ENCODE measurements around the gene LGR6.

LGR6 gene

DNA sequence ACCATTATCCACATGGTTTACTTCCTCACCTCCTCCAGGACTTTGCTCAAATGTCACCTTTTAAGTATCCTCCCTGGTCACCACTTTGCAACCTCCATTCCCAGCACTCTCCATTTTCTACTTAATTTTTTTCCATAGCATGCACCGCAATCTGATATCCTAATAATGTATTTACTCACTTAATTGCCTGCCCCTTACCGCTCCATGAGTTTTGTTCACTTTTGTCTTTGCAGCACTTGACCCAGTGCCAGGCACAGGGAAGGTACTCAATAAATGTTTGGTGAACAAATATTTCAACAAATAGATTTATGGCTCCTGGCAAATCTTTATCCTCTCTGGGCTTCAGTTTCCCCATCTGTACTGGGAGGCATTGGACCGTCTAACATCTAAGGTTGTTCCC is 94.6 kb downstream of the LGR6 start:
- DNase-seq (ENCODE audit: low spot score) = no peak

DNA sequence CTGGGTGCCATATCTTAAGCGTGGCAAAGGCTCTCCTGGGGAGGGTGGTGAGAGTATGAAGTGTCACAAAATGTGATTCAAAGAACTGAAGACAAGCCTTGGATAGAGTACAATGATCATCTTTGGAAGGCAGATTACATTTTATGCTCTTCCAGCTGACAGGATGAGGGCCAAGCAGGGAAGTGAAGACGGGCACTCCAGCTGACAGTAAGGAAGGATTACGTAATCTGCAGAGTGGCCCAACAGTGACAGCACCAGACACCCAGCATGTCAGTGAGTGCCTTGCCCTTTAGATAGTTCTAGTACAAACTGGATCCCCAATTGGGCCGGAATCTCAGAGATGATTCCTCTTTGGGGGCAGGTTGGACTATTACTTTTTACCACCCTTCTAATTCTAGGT is 95.4 kb downstream of the LGR6 start:
- DNase-seq (ENCODE audit: low spot score) = no peak

DNA sequence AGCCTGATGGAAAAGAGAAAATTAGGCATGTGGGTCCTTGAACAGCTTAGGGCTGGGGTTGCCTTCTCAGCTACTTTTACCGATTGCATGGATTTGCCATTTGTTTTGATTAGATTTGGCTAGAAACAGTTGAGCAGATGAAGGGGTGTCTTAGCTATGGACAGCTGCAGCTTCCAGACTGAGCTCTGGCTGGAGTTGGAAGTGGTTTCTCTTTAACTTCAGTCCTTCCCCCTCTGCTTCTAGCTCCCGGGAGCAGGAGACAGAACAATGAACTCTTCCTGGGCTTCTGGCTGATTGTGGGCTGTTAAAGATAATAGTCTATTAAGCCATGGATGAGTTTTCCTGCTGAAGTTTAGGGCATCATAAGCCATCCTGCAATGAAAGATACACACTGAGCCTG is 97.4 kb downstream of the LGR6 start:
- DNase-seq (ENCODE audit: low spot score) = no peak

DNA sequence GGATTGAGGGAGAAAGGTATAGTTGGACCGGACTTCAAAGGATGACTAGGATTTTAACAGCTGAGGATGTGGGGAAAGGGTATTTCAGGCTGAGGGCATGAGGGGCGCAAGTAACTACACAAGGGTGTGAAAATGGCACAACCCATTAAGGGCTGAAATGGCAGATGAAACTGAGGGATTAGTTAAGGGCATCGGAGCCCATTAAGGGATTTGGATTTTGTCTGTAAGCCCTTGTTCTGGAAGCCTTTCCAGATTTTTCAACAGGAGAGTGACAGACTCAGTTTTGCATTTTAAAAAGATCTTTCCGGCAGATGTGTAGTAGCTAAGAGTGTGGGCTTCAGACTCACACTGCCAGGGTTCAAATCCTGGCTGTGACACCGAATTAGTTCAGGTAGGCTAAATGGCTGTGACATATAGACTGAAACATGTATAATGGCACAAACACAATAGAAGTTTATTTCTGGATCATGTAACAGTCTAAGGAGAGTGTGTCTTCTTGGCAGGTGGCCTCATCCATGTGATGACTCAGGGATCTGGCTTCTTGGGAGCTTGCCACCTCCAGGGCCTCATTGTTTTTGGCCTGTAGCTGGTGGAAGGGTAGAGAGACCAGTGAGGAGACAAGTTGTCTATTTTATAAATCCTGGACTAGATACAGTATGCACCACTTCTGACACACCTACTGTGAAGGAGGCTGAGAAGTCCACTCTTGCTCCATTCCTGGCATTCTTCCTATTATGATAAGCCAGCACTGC is 98.5 kb downstream of the LGR6 start:
- no peak for DNase-seq (ENCODE audit: low spot score)

GRCh38 chr1:202292773-202293172 is 99.2 kb downstream of the LGR6 start:
- DNase-seq (ENCODE audit: low spot score) = no peak

DNA sequence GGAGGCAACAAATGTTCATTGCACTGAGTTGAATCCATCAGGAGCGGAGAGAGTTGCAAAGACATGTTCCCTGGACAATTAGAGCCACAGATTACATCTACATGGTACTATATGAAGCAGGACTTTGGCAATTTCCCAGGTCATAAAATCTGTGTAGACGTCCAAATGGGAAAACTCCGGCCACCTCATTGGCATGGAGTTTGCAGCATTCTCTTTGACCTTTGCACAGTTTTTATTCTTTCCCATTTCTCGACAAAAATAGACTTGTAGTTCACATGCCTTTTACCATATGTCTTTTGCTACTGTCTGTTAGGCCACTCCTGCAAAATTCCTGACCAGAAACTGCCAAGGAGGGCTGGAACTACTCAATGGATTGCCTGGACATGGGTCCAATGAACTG is 100.0 kb downstream of the LGR6 start:
- DNase-seq (ENCODE audit: low spot score) = no peak

GRCh38 chr1:202302166-202302565 is 108.6 kb downstream of the LGR6 start:
- no peak for DNase-seq (ENCODE audit: low spot score)

- DNase-seq (ENCODE audit: low spot score) = no peak
These were observed 110.8 kb downstream of the LGR6 start for GRCh38 chr1:202304375-202304774.

- no peak for DNase-seq (ENCODE audit: low spot score)
These were observed 111.6 kb downstream of the LGR6 start for GRCh38 chr1:202305168-202305567.

DNA sequence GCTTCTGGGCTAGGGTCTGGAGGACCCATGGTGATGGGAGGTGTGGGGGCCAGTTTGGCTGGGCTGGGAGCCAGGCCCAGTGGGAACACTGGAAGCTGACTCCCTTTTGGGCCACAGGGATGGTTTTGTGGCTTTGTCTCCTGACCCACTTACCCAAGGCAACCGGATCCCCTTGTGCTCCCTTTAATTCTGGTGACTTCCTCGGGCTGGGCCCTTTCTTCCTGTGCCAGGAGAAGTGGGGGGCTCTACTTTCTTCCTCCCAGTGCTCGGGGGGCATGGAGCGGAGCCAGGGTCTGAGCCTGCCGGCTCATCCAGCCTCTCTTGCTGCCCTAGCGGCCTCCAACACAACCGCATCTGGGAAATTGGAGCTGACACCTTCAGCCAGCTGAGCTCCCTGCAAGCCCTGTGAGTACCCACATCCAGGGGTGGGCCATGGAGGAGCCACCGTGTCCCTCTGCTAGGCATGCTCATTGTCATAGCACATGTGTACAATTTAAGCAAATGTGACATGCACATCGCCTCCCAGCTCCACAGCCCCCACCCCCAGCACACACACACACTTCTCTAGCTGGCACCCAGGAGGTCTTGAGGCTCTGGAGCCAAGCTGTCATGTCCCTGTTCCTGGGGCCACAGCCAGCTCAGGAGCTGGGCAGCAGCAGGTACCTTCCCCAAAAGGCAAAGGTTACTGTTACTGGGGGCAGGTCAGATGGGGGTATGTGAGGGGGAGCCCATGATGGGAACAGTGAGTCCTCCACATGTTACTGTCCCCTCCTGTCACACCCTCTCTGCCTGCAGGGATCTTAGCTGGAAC is 113.1 kb downstream of the LGR6 start:
- no peak for DNase-seq (ENCODE audit: low spot score)

DNA sequence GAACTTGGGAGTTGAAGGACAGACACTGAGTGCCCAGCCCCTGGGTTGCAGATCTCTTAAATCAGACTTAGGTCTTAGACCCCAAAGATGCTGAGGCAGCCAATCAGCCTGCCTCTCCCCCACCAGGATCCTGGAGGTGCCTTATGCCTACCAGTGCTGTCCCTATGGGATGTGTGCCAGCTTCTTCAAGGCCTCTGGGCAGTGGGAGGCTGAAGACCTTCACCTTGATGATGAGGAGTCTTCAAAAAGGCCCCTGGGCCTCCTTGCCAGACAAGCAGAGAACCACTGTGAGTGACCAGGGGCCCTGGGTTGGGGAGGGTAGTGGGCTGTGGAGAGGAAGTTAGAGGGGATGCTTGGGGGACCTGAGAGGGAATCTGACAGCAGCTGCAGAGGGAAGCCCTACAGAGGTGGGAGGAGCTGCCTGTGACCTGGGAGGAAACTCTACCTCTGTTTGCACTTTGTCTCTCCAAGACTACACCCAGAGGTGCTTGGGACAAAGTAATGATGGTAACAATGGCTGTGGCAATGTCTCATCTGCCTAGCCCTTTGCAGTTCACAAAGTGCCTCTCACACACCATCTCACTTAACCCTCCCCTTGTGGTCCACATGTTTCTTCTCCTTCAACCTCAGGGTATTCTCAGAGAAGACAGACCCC is 116.6 kb downstream of the LGR6 start:
- no peak for DNase-seq (ENCODE audit: low spot score)

- no peak for DNase-seq (ENCODE audit: low spot score)
These were observed 117.1 kb downstream of the LGR6 start for GRCh38 chr1:202310746-202311145.

GRCh38 chr1:202311875-202312635 is 118.5 kb downstream of the LGR6 start:
- DNase-seq (ENCODE audit: low spot score) = no peak

DNA sequence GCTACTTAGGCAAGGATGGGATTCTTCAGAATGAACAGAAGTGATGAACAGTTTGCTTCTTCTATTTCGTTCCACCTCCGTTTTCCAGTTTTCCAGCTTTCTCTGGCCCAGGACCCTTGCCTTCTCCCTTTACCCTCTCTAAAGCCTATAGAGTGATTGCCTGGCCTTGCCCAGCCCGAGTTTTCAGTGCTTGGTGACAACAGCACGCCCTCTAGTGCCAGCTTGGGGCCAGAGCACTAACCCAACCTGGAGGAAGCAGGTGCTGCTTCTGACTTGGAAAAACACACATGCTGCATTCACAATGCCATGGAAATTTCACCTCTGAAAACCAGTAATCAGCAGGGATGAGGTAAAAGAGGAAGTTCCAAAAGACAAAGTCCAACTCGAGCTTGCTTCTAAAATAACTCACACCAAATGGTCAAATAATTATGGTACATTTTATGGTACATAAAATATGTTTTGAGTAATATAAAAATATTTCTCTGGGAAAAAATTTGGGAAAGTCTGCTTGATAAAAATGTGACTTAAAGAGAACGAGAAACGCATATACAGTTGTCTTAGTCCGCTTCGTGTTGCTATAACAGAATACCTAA is 122.1 kb downstream of the LGR6 start:
- DNase-seq (ENCODE audit: low spot score) = peak; percentile 56

DNA sequence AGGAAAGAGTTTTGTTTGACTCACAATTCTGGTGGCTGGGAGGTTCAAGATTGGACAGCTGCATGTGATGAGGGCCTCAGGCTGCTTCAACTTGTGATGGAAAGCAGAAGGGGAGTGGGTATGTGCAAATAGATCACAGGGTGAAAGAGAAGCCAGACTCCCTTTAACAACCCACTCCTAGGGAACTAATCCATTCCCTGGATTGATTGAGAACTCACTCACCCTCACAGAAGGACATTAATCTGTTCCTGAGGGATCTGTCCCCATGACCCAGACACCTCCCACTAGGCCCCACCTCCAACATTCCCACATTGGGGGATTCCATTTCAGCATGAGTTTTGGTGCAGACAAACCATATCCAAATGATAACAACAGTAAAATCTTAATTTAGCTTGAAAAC is 122.6 kb downstream of the LGR6 start:
- DNase-seq (ENCODE audit: low spot score) = no peak

DNA sequence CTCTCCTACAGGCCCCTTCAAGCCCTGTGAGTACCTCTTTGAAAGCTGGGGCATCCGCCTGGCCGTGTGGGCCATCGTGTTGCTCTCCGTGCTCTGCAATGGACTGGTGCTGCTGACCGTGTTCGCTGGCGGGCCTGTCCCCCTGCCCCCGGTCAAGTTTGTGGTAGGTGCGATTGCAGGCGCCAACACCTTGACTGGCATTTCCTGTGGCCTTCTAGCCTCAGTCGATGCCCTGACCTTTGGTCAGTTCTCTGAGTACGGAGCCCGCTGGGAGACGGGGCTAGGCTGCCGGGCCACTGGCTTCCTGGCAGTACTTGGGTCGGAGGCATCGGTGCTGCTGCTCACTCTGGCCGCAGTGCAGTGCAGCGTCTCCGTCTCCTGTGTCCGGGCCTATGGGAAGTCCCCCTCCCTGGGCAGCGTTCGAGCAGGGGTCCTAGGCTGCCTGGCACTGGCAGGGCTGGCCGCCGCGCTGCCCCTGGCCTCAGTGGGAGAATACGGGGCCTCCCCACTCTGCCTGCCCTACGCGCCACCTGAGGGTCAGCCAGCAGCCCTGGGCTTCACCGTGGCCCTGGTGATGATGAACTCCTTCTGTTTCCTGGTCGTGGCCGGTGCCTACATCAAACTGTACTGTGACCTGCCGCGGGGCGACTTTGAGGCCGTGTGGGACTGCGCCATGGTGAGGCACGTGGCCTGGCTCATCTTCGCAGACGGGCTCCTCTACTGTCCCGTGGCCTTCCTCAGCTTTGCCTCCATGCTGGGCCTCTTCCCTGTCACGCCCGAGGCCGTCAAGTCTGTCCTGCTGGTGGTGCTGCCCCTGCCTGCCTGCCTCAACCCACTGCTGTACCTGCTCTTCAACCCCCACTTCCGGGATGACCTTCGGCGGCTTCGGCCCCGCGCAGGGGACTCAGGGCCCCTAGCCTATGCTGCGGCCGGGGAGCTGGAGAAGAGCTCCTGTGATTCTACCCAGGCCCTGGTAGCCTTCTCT is 124.6 kb downstream of the LGR6 start:
- DNase-seq (ENCODE audit: low spot score) = no peak

GRCh38 chr1:202319381-202320080 is 125.9 kb downstream of the LGR6 start:
- no peak for DNase-seq (ENCODE audit: low spot score)

DNA sequence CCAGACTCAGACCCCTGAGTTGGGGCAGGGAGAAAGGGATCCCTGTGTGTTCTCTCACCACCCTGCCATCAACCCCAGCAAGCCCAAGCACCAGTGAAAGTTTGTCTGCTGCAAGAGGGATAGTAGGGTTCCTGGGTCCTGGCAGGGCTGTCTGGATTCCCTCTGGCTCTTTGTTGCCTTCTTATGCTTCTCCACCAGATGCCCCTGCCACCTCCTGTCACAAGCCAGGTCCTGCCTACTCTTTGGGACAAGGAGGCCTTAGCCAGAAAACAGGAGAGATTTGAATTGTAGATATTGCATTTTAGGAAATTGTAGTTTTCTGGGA is 126.4 kb downstream of the LGR6 start:
- DNase-seq (ENCODE audit: low spot score) = no peak

DNA sequence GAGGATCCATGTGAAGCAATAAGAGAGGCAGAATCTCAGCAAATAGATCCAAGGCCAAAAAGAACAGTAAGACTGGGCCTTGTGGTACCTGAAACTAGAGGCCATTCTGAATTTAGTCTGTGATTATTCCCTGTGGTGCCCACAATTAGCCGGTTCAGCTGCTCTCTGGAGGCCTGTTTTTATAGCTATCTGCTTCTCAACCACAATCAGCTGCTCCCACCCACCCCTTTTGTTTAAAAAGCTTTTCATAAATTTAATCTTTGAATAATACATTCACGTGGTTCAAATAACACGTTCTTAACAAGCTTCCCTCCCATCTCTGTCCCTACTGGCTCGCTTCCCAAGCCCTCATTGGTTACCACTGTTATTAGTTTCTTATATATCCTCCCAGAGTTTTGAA is 130.1 kb downstream of the LGR6 start:
- DNase-seq (ENCODE audit: low spot score) = no peak

- DNase-seq (ENCODE audit: low spot score) = no peak
These were observed 131.0 kb downstream of the LGR6 start for GRCh38 chr1:202324646-202325045.

Data from hematopoietic multipotent progenitor cell treated with erythropoietin and hydrocortisone succinate and interleukin-3 and kit ligand, for 17 days (in vitro differentiated cells).